Stomach smooth muscle (tissue), 2 donors: ENCODE results near the gene RHBDL3.
"Not testable (repeated sequence)": the region's sequence is repeated elsewhere in the genome, so short reads cannot be mapped to it uniquely, and the experiment has no call there.

Experiments
- H3K27ac ChIP-seq: one replicate; pipeline ENCODE4 v1.7.0; 2013; ENCODE audit warnings: mild to moderate bottlenecking, low read length, inconsistent platforms
- H3K27me3 ChIP-seq, 2 donors: one replicate each; pipeline ENCODE4 v1.7.0; 2013; ENCODE audit warnings: low read length in 2 of 2; ENCODE audit not compliant: insufficient read depth in 2 of 2, control insufficient read depth in 1 of 2
- H3K36me3 ChIP-seq, 2 donors: one replicate each; pipeline ENCODE4 v1.7.0; 2013; ENCODE audit warnings: low read length in 2 of 2; ENCODE audit not compliant: control insufficient read depth in 2 of 2, insufficient read depth in 2 of 2
- H3K4me1 ChIP-seq: one replicate; pipeline ENCODE4 v1.7.0; 2013; ENCODE audit warnings: low read length; ENCODE audit not compliant: control insufficient read depth, insufficient read depth
- H3K4me3 ChIP-seq, 2 donors: one replicate each; pipeline ENCODE4 v1.7.0; 2013; ENCODE audit warnings: low read length in 2 of 2
- H3K9ac ChIP-seq, 2 donors: one replicate each; pipeline ENCODE4 v1.7.0; 2013; ENCODE audit warnings: low read length in 2 of 2, mild to moderate bottlenecking in 1 of 2
- H3K9me3 ChIP-seq, 2 donors: one replicate each; pipeline ENCODE4 v1.7.0; 2013; ENCODE audit warnings: low read length in 2 of 2; ENCODE audit not compliant: control insufficient read depth in 2 of 2
- donor health status: healthy.
- donor health status: Pancreatic carcinoma.

Gene RHBDL3

DNA sequence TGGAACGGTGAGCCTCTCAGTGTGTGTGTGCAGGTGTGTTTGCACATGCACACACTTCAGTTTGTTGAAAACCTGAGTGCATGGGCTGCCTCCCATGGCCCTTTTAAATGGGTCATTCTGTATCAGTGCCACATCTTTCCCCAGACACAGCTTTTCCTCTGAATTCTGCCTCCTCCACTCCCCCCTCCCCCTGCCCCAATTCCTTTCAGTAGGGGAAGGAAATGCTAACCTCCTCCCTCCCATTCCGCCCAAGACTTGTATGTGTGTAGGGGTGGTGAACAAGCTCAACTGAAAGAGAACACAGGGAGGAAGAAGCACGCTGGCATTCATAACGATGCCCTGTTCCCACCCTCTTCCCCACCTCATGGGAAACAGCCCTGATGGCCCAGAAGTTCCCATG lies 42.0 kb downstream of the RHBDL3 start:
- H3K27me3 ChIP-seq: no peaks in the 10 kb centered on the region
- no peaks in the 10 kb centered on the region for H3K9me3 ChIP-seq
- H3K4me3 ChIP-seq: no peak overlapping the region
- no peaks in the 10 kb centered on the region for H3K4me1 ChIP-seq
- H3K36me3 ChIP-seq: no peaks in the 10 kb centered on the region
- H3K27ac ChIP-seq: no peak overlapping the region
- no peak overlapping the region for H3K9ac ChIP-seq

DNA sequence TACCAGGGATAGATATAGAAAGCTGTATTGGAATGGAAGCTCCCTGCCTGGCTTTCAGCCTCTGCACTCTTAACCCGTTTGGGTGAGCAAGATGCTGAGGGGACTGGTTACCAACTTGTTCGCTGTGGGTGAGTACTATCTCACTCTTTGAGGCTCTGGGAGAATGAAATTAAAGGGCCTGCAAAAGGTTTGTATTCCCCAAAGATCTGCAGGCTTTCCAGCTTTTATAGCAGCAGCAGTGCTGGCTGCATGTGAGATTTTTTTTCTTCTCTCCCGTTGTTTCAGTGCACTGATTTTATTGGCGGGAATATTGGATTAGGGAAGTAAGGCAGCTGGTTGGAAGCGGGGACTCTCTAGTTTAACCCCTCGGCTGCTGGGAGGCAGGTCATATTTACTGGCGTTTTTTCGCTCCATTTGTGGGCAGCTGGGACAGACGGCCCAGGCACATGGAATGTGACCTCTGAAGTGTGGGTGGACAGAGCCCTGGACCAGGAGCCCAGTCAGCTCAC lies 45.5 kb downstream of the RHBDL3 start:
- Histone ChIP-seq H3K4me1 (no peaks in the 10 kb centered on the region), H3K4me3 (peak overlapping the region; percentile 32 to 59), H3K27ac (no peak overlapping the region), H3K36me3 (no peaks in the 10 kb centered on the region), H3K9me3 (no peaks in the 10 kb centered on the region), H3K9ac (no peak overlapping the region), H3K27me3 (no peaks in the 10 kb centered on the region)

DNA sequence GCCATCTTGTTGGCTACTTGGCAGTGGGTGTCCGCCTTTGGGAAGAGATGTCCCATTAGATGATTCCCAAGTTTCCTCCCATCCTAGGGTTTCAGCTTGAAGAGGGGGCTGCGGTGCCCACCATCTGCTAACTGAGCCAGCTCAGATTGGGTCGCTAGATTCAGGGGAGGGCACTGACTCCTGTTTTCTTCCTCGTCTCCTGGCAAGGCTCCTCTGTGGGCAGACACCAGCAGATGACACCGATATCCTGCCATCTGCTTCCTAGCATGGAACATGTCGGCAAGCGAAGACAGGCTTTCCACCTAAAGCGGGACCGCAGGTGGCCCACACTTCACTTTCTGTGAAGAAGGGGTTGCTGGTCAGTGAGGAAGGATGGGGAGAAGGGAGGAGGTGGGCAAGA lies 49.0 kb downstream of the RHBDL3 start:
- H3K27me3 ChIP-seq: no peaks in the 10 kb centered on the region
- no peak overlapping the region for H3K4me3 ChIP-seq
- H3K27ac ChIP-seq: no peak overlapping the region
- H3K4me1 ChIP-seq: peaks cover 3% of the 10 kb centered on the region
- H3K36me3 ChIP-seq: no peaks in the 10 kb centered on the region
- no peaks in the 10 kb centered on the region for H3K9me3 ChIP-seq
- no peak overlapping the region for H3K9ac ChIP-seq

DNA sequence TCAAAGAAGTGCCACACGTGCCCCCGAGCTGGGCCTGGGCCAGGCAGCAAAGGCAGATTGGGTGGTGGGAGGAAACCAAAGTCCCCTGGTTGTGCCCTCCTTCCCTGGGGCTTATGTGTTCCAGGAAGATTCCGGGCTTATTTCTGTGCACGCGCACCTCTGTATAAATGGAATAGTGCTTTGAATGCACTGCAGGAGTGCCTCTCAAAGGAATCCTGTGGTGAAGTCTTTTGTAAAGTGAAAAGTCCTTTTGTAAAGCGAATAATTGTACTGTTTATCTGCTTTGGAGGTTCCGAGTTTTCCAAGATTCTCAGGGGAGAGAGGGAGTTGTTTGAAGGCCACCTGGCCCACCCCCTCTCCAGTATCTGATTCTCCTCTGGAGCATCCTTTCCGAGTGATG lies 49.5 kb downstream of the RHBDL3 start:
- Histone ChIP-seq H3K36me3 (no peaks in the 10 kb centered on the region), H3K4me3 (no peak overlapping the region), H3K9ac (no peak overlapping the region), H3K4me1 (peaks cover 3% of the 10 kb centered on the region), H3K9me3 (no peaks in the 10 kb centered on the region), H3K27me3 (no peaks in the 10 kb centered on the region), H3K27ac (no peak overlapping the region)

DNA sequence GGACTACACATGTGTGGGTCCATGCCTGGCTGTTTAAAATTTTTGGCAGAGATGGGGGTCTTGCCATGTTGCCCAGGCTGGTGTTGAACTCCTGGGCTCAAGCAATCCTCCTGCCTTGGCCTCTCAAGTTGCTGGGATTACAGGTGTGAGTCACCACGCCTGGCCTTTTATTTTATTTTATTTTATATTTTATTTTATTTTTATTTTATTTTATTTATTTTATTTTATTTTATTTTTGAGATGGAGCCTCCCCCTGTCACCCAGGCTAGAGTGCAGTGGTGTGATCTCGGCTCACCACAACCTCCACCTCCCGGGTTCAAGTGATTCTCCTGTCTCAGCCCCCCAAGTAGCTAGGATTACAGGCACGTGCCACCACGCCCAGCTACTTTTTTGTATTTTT lies 51.0 kb downstream of the RHBDL3 start:
- not testable (repeated sequence) for H3K4me3 ChIP-seq, H3K27ac ChIP-seq, H3K9ac ChIP-seq, H3K4me1 ChIP-seq, H3K36me3 ChIP-seq, H3K9me3 ChIP-seq, H3K27me3 ChIP-seq

DNA sequence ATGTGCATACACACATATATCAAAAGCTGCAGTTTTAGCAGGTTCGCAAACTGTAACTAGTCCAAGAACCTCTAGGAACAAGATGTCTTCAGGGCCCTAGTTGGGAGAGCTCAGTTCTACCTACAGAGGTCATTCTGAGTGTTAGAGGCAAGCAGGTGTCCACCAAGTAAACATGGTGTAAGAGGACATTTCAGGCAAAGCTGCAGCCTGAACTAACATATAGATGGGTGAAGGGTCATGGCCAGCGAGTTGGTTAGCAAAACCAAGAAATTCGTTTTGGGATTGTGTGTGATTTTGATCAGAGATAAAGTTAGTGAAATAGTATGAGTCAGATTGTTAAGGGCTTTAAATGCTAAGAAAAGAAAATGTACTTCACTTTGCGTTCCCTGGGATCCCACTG lies 51.7 kb downstream of the RHBDL3 start:
- Histone ChIP-seq H3K27me3 (no peaks in the 10 kb centered on the region), H3K9ac (no peak overlapping the region), H3K36me3 (no peaks in the 10 kb centered on the region), H3K4me3 (no peak overlapping the region), H3K9me3 (no peaks in the 10 kb centered on the region), H3K4me1 (peaks cover 3% of the 10 kb centered on the region), H3K27ac (no peak overlapping the region)

DNA sequence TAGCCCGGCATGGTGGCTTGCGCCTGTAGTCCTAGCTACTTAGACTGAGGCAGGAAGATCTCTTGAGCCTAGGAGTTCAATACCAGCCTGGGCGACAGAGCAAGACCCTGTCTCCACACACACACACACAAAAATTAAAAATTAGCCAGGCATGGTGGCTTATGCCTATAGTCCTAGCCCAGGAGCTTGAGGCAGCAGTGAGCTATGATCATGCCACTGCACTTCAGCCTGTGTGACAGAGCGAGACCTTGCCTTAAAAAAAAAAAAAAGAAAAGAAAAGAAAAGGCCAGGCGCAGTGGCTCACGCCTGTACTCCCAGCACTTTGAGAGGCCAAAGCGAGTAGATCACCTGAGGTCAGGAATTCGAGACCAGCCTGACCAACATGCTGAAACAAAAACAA lies 52.4 kb downstream of the RHBDL3 start:
- Histone ChIP-seq H3K4me3 (no peak overlapping the region), H3K27me3 (no peaks in the 10 kb centered on the region), H3K36me3 (no peaks in the 10 kb centered on the region), H3K9ac (no peak overlapping the region), H3K9me3 (no peaks in the 10 kb centered on the region), H3K4me1 (peaks cover 3% of the 10 kb centered on the region), H3K27ac (no peak overlapping the region)

DNA sequence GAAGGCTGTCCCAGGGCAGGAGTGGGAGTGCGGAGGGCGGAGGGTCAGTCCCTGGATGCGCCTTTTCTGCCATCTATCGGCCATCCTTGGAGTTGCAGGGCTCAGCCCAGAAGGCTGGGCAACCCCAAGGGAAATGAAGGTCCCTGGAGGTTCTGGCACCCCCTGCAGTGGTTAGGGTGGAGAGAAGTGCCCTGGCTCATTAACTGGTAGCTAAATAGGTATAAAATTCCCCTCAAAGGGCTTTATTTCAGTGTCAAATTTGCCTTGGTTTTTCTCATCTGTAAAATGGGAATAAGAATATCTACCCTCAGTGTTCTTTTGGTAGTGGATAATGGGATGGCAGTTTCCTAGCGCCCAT lies 53.9 kb downstream of the RHBDL3 start:
- no peak overlapping the region for H3K4me3 ChIP-seq
- H3K4me1 ChIP-seq: peaks cover 9% of the 10 kb centered on the region
- H3K36me3 ChIP-seq: no peaks in the 10 kb centered on the region
- H3K9me3 ChIP-seq: no peaks in the 10 kb centered on the region
- H3K9ac ChIP-seq: no peak overlapping the region
- no peaks in the 10 kb centered on the region for H3K27me3 ChIP-seq
- no peak overlapping the region for H3K27ac ChIP-seq

DNA sequence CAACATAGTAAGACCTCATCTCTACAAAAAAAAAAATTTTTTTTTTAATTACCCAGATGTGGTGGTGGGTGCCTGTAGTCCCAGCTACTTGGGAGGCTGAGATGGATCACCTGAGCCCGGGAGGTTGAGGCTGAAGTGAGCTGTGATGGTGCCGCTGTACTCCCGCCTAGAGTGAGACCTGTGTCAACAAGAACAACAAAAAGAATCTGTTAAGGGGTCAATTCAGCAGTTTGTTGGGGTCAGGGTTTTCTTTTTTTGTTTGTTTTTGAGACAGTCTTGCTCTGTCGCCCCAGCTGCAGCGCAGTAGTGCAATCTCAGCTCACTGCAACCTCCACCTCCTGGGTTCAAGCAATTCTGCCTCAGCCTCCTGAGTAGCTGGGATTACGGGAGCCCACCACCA lies 54.4 kb downstream of the RHBDL3 start:
- H3K27me3 ChIP-seq, H3K9ac ChIP-seq, H3K27ac ChIP-seq, H3K4me3 ChIP-seq, H3K36me3 ChIP-seq, H3K9me3 ChIP-seq: not testable (repeated sequence)
- peaks cover 11% of the 10 kb centered on the region for H3K4me1 ChIP-seq

DNA sequence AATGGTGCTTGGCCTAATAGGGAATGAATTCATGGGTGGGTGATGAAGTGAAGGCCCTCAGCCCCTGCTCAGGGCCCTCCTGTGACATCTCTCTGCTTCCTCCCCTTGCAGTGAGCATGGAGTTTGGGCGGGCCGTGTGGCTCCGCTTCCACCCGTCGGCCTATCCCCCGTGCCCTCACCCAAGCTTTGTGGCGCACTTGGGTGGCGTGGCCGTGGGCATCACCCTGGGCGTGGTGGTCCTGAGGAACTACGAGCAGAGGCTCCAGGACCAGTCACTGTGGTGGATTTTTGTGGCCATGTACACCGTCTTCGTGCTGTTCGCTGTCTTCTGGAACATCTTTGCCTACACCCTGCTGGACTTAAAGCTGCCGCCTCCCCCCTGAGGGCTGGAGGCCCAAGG lies 55.2 kb downstream of the RHBDL3 start:
- Histone ChIP-seq H3K9ac (no peak overlapping the region), H3K27ac (no peak overlapping the region), H3K4me3 (no peak overlapping the region), H3K4me1 (peaks cover 11% of the 10 kb centered on the region), H3K36me3 (no peaks in the 10 kb centered on the region), H3K27me3 (no peaks in the 10 kb centered on the region), H3K9me3 (no peaks in the 10 kb centered on the region)

DNA sequence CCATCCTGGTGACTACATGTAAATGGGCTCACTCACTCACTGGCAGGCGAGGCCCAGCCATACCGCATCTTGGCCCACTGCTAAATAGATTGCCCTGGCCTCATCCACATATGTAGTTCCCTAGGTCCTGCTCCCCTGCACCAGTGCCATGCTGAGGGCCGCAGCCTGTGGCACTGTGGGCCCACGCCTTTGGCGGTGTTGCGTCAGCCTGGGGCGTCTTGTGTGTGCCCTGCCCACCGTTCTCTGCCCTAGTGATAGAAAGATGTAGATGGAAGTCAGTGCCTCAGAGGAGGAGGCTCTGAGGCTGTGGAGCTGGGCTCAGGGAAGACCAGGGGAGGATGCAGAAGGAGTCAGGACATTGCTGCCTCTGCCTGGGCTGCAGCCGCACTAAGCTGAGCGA lies 57.4 kb downstream of the RHBDL3 start:
- H3K4me3 ChIP-seq: no peak overlapping the region
- H3K4me1 ChIP-seq: peaks cover 11% of the 10 kb centered on the region
- H3K27ac ChIP-seq: no peak overlapping the region

More for the DNA sequence above, 57.4 kb downstream of the RHBDL3 start:
- H3K36me3 ChIP-seq: no peaks in the 10 kb centered on the region
- no peaks in the 10 kb centered on the region for H3K9me3 ChIP-seq
- no peak overlapping the region for H3K9ac ChIP-seq
- no peaks in the 10 kb centered on the region for H3K27me3 ChIP-seq
